ENCODE measurements around the gene EYS. TPM values are rescaled to one million over a fixed set of nuclear protein-coding genes. Genes with fewer than 3 reads are reported as not detected.
A peak's percentile ranks its signal among the peaks of the same experiment; 100 is the strongest.

EYS gene
- total RNA-seq, 1 donor from 2014 or later, result not detected

DNA sequence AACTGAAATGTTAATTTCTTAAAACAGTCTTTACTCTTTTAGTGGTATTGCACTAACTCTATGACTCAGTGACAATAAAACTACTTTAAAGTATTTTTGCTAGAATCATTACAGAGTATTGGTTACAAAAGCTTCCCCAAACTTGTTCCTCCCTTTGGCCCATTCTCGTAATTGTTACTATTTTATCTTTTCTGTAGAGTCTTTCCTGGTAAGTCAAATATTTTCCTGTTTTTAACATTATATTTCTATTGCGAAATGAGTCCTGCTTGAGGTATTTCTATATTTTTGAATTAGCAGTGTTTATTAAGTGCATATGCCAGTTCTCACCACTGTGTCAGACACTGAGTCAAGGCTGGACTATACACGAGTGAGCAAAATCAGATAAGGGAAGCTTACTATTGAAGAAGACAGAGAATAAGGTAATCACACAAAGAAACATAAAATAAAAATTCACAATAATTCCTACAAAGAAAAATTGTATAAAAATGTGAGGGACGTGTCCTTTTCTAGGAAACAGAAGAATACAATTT, 970.5 kb downstream of the EYS start:
- DNase-seq (ENCODE audit: low read depth), result no peak

DNA sequence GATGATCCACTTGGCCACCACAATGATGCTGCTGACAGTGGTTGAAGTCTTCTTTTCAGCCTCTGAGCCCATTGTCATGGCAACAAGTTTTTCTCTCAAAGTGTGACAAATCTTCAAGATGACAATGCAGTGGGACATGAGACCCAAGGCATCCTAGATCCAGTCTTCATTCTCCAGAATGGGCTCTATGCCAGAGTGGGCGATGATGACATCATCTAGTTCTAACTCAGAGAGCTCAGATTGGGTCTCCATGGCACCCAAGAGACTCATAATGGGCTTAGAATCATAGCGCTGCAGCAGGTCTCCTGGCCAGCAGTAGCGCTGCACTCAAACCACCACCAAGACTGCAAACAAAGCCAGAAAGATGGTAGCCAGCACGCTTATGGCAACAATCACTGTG, 973.6 kb downstream of the EYS start:
- DNase-seq (ENCODE audit: low read depth), result no peak

DNA sequence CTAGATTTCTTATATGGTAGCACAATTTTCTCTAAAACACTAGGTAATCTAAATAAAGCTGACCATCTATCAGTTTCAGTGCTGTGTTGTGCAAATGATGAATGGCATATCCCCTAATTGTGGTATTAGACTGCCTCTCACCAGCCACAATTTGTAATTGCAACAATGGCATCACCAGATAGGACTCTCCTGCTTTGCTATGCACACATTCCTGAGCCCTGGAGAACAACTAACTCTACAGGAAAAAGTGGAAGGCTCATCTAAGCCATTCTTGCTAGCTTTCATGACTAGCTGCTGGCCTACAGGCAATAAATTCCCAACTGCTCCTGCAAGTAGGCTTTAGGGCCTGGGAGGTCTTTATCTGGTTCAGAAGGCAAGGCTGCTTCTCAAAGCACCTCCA, 974.1 kb downstream of the EYS start:
- DNase-seq (ENCODE audit: low read depth), result no peak

DNA sequence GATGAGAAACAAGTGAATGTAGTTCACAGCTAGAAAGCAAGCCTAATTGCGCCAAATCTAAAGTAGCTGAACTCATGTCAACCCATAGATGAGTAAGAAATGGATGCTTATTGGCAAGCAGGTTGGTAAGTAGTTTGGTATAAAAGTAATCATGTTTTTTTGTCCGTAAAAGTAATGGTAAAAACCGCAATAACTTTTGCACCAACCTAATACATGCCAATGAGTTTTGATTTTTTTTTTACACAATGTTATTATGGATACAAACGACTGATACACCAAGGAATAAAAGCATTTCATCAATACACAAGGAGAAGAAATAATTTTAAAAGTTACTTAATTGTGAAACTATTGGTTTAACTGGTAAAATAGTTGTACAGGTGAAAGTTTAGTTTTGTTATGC, 977.5 kb downstream of the EYS start:
- no peak for DNase-seq (ENCODE audit: low read depth)

DNA sequence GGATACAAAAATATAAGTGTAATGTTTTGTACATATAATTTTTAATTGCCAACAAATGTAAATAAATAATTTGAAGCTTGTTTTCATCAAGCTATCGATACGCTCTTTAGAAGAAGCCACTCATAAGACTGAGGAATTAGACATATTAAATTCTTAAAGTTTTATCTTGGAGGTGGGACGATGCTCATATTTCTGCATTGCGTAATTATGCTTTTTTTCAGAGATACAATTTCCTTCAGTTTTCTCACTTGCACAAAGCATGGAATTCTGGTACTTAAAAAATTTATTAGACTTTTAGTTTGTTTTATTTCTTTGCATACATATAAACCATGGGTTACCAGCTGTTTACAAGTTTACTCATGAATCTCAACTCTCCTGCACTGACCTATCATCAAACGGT, 980.0 kb downstream of the EYS start:
- DNase-seq (ENCODE audit: low read depth), result no peak

DNA sequence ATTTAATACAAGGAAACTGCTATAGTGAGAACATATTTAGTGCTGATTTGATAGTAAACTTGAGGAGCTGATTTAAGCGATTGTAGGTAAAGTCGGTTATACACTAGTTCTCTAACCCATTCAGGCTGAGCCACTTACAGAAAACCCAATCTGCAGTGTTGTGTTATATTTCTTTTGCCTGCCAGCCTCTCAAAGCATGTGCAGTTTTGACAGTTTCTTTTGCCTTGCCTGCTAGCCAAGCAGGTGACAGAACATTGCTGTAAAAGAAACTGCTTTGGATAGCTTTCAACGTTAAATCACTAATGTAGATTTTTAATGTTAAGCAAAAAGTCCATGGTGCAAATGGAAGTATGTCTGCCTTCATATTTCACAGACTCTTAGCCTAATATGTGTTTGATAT, 982.9 kb downstream of the EYS start:
- DNase-seq (ENCODE audit: low read depth), result no peak

DNA sequence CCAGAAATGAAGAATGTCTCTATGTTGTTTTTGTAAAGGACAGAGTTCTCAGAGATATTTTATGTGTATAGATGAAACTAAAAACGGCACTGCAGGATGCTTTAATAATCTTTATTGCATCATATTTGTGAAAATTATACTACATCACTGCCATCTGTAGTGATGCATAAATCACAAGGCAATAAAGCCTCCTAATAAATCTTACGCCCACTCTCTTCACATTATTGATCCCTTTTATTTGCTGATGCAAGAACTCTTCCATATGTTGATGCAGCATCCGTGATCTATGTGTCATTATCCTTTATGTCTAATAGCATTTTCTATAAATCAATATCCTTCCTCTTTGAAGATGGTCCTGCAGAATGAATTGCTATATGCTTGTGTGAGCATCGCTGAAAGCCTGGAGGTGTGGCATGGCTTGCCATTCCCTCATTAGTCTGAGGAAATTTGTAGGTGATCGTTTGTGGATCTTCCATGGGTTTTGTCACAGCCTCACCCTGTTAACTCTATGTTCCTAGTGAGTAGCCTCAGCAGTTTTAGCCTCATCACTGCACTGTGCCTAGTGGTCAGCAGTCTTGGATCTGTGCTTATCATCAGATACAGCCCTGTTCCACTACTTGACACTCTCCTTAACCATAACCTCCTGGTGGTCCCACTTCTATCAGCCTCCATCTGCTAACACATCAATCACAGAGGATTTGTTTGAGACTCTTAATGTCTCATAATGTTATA, 983.5 kb downstream of the EYS start:
- DNase-seq (ENCODE audit: low read depth), result no peak

DNA sequence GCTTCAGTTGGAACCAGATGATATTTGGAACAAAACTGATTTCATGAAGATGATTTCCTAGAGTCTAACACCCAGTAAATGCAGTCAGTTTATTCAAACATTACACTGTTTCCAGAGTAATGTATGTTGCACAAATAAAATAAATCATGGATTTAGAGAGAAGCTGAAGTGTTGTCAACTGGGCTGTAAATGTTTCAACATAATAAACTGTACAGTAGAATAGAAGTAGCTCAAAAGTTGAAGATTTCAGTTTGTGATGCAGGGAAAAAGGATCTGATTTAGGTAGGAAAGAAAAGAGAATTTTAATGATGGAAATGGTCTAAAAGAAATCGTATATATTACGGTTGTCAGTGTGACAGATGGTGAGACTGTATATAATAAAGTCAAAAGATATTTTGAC, 985.2 kb downstream of the EYS start:
- no peak for DNase-seq (ENCODE audit: low read depth)

DNA sequence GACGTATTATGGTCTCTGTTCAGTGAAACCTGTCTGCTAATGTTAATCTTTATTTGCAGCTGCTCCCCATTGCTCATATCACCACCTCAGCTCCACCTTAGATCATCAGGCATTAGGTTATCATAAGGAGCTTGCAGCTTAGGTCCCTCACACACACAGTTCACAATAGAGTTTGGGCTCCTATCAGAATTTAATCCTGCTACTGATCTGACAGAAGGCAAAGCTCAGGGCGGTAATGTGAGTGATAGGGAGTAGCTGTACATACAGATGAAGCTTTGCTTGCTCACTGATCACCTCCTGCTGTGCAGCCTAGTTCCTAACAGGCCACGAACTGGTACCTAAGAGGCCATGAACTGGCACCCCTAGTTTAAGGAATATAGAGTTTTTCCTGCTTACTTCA, 989.7 kb downstream of the EYS start:
- DNase-seq (ENCODE audit: low read depth), result no peak

DNA sequence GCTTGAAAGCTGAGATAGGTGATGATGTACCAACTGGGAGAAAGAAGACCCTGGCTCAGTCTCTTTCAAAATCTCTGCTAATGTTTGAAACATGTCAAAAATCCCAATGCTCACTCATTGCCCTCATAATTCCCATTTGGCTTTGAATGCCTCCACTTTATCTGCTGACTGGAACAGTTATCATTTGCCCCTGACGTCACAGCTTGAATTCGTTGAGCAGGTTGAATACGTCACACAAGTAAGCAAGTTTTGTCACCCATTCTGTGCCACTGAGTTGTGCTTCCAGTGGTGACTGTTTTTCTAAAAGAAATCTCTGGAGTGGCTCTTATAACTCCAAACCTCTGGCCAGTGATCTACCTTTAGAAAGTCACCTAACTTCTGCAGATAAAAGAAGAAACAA, 991.4 kb downstream of the EYS start:
- no peak for DNase-seq (ENCODE audit: low read depth)

DNA sequence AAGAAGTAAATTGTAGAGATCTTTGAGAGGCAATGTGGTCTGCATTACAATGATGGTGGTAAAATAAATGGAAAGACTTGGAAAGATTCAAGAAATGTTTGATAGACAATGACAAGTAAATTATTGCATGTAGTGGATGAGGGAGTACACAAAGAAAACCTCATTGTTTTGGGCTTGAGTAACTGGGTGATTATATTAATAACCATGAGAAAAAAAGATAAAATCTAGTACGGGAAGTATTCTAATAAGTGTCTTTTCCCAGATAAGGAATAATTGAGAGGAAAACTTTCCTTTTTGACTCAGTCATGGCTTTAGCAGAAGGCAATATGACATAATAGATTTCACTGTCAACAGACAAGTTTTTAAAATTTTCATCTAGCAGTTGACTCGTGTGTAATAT, 993.0 kb downstream of the EYS start:
- DNase-seq (ENCODE audit: low read depth), result no peak

DNA sequence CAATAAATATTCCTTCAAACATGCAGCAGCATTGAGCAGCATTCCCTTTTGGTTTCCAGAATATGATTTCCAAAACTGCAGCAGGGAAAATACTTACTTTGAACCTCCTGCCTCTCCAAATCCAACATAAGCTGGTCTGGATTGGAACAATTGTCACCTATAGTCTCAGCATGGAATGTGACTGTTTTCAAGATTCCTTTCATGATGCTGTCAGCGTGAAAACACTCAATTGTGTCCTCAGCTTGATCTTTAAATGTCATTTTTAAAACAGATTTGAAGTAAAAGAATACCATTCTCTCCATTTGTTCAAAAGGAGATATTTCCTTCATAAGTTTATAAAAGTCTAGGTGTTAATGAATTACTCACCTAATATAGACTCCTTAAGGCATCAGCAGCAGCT, 993.9 kb downstream of the EYS start:
- DNase-seq (ENCODE audit: low read depth), result no peak

DNA sequence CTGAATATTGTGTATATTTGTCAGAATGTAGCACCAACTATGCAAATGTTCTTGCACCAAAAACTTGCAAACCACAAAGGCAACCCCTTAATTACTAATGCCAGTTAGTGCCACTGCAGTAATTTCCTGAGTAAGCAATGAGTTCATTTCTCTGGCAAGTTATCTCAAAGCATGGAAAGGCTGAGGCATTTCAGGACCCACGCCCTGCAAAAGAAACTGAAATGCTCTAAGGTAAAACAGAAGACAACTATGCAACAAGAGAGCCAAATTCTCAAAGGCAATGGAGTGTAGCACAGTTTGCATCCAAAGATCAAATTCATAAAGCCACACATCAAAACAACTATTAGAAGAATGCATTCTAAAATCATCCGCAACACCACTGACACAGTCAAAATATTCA, 994.4 kb downstream of the EYS start:
- no peak for DNase-seq (ENCODE audit: low read depth)

DNA sequence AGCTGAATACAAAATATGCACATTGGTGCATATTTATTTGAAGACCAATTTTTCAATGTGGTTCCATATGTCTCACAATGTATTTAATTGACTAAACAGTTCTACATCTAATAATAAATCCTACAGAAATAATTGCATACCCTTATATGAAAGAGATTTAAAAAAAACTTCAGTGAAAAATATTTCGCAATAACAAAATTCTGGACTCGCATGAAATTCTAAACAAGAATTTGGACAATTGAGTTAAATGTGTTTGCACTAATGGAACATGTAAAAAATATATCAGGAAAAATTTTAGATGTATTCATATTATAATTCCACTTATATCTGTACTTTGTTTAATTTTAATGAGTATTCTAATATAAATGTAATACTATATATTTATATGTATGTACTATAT, 1003.1 kb downstream of the EYS start:
- no peak for DNase-seq (ENCODE audit: low read depth)

DNA sequence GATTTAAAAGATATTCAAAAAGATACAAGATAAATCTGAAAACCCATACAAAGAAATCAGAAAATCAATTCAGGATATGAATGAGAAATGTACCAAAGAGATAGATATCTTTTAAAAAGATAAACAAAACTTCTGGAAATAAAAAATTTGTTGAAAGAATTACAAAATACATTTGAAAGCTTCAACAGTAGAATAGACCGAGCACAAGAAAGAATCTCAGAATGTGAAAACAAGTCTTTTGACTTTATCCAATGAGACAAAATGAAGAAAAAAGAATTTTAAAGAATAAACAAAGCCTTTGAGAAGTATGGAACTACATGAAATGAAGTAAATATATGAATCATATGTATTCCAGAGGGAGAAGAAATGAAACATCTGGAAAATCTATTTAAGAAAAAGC, 1011.0 kb downstream of the EYS start:
- no peak for DNase-seq (ENCODE audit: low read depth)

DNA sequence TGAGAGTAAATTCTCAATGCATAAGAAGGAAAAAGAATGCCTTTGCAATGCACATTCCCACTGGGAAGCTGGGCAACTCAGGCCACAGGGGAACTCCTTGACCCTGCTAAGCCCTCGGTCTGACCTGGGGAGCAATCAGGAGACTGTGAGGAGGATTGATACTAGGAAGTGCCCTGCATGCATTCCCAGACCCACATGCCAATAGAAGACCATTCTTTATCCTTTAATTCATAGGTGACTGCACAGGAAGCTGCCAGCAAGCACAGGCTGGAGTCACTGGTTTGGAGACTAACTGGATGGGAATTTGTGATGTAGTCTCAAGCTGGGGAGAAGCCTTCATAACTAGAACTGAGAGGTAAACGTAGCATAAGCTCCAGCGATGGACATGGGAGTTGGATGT, 1012.7 kb downstream of the EYS start:
- DNase-seq (ENCODE audit: low read depth), result no peak

DNA sequence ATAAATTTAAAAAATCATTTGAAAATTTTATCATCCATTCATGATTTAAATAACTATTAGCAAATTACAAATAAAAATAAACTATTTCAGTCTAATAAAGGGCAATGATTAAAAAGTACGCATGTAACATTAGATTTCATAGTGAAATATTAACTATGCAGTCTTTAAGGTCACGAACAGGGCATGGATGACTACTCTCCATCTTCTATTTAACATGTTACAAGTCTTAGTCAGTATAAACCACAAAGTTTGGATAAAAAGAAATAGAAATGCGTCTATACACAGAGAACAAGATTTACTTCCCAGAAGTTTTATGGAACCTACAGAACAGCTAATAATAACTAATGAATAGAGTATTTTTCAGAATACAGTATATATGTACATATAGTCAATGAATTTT, 1016.0 kb downstream of the EYS start:
- DNase-seq (ENCODE audit: low read depth), result no peak

DNA sequence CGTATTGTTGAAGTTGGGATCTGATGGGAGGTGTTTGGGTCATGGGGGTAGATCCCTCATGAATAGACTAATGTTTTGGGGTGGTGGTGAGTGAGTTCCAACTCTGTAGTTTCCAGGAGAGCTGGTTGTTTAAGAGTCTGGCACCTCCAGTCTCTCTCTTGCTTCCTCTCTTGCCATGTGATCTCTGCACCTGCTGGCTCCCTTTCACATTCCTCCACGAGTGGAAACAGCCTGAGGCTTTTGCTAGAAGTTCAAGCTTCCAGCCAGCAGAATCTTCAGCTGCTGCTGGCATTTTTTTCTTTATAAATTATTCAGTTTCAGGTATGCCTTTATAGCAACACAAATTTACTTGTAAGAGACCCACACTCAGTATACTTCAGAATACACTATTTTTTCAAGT, 1021.6 kb downstream of the EYS start:
- DNase-seq (ENCODE audit: low read depth), result no peak

DNA sequence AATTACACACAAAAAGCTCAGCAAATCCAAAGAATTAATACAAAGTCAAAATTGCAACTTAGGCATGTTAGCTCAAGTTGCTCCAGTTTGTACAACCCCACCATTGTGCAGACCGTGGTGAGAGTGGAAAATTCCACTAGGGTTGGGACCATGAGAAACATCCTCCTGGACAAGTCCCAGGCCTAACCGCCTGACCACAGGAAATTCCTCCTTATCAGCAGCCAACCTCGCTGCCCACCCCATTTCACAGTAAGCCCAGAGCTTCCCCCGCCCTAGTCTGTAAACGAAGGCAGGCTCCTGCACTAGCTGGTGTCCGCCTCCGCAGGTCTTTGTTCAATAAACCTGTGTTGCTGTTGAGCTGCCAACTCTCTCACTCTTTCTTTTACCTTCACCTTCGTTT, 1023.3 kb downstream of the EYS start:
- DNase-seq (ENCODE audit: low read depth), result peak; percentile 13

DNA sequence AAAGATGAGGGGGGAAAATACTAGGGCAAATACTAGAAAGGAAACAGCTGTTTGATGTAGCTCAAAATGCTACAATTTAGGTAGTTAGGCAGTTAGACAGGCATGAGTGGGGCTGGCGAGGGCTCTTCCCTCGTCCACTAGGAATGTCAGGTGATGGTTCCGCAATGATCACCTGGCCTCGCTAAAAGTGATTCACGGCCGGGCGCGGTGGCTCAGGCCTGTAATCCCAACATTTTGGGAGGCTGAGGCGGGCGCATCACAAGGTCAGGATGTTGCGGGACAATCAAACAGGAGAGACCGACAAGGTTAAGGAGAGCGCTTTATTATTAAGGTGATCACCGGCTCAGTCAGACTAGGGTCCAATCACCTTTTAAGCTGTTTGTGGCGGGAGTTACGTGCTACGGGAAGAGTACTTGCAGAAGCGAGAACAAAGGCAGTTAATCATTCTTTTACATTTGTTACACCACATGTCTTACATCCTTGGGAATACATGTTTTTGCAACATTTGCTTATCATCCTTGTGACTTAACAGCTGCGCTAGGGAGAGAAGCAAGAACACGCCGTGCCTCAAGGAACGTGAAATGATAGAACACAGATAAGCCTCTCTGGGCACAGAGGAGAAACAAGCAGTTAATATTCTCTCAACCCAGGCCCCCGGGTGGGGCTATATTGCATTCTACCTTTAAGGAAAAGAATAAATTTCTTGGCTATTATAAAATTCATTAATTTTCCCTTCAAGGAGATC, 1025.4 kb downstream of the EYS start:
- DNase-seq (ENCODE audit: low read depth), result no peak

DNA sequence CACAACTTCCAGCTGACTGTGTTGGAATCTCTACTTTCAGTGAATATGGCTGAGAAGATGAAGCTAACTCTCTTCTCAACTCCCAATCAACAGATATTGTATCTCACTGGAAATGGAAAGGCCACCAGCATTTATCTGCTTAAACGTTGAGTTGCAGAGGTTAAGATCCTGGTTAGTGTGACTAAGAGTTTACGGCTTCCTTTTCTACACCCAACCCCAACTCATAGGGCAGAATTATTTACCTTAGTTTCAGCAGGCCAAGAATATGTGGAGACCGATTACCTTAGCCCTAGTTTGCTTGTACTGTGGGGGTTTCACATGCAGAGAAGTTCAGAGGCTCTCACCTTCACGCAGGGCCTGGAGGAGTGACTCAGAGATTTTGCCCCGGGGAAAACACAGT, 1026.6 kb downstream of the EYS start:
- DNase-seq (ENCODE audit: low read depth), result no peak

DNA sequence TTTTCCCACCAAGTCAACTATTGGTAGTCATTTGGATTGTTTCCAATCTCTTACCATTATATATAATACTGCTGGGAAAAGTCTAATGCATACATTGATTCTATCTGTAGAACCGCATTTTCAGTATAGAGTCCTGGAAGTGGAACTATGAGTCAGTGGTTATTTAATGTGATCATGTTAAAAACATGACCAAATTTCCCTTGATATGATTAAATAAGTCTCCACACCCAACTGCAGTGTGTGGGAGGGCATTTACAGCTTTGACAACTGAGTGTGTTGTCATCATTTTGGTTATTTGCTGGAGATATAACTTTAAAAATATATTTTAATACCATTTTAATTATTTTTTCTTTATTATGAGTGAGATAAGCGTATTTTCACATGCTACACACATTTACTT, 1027.6 kb downstream of the EYS start:
- DNase-seq (ENCODE audit: low read depth), result no peak

DNA sequence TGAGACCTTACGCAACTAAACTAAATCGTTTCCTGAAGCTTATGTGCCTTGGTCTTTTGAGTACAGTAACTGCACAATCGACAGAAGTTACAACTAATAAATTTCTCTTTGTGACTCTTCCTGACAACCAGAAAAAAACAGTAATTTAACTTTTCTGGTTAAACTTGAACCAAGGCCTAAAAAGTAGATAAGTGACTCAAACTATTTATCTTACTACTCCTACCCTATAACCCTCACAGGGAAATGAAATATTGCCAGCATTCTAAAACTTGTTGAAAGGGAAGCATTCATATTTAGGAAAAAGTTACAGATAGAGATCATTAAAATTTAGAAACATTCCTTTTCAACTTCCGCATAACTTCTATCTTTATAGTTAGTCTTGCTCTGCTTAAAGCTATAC, 1034.4 kb downstream of the EYS start:
- no peak for DNase-seq (ENCODE audit: low read depth)

All from myocyte (in vitro differentiated cells).